Esophagus muscularis mucosa (tissue), 4 donors: Measurements from ENCODE around the gene ADGRB3. TPM values are rescaled to one million over a fixed set of nuclear protein-coding genes. Genes with fewer than 3 reads are reported as not detected.

Experiments used
- DNase-seq: peaks from one replicate; pipeline ENCODE4 v3.0.0-alpha.2; 2017; ENCODE audit errors: extremely low spot score
- H3K27ac ChIP-seq, 4 donors: fragments of 200-600 bp; sonication (generic); replicated peaks in 1 of 4; 1 replicate in 3 of 4; 2 replicates in 1 of 4; pipeline ENCODE4 v1.5.1; 2016 to 2019; ENCODE audit warnings: mild to moderate bottlenecking in 1 of 4
- H3K27me3 ChIP-seq, 4 donors: fragments of 200-600 bp; sonication (generic); one replicate each; pipeline versions ENCODE4 v1.5.1 to v1.6.0; 2016 to 2019
- H3K36me3 ChIP-seq, 4 donors: fragments of 200-600 bp; sonication (generic); one replicate each; pipeline ENCODE4 v1.5.1; 2016 to 2019
- H3K4me1 ChIP-seq, 4 donors: fragments of 200-600 bp; sonication (generic); one replicate each; pipeline ENCODE4 v1.5.1; 2016 to 2019
- H3K4me3 ChIP-seq, 4 donors: fragments of 200-600 bp; sonication (generic); 1 replicate in 2 of 4; 2 replicates in 2 of 4; pipeline ENCODE4 v1.5.1; 2016 to 2019; ENCODE audit warnings: mild to moderate bottlenecking in 4 of 4, moderate library complexity in 1 of 4
- H3K9me3 ChIP-seq, 4 donors: fragments of 200-600 bp; sonication (generic); 1 replicate in 3 of 4; 2 replicates in 1 of 4; pipeline ENCODE4 v1.5.1; 2016 to 2019
- CTCF ChIP-seq, 3 experiments: fragments of 200-600 bp in 2 of 3; fragments of 450-650 bp in 1 of 3; sonication (generic) in 2 of 3; IDR thresholded peaks; one replicate each; pipeline ENCODE4 v1.5.1; 2017 to 2019; ENCODE audit warnings: antibody characterized with exemption in 3 of 3, mild to moderate bottlenecking in 2 of 3, moderate library complexity in 1 of 3
- EP300 ChIP-seq: sonication (generic); formaldehyde crosslinking; IDR thresholded peaks from one replicate; pipeline ENCODE4 v1.6.1; 2017; ENCODE audit warnings: antibody characterized with exemption
- POLR2A ChIP-seq: fragments of 450-650 bp; IDR thresholded peaks from one replicate; pipeline ENCODE4 v1.6.1; 2017; ENCODE audit warnings: antibody characterized with exemption, moderate library complexity, mild to moderate bottlenecking, low read depth
- POLR2AphosphoS5 ChIP-seq, 2 donors: sonication (generic); formaldehyde crosslinking; IDR thresholded peaks; one replicate each; pipeline ENCODE4 v1.6.1; 2017; ENCODE audit warnings: antibody characterized with exemption in 2 of 2
- WGBS: methylation state at CpG from one replicate; pipeline ENCODE4 v1.1.5; 2018; 5-methylcytosine and 5-hydroxymethylcytosine counted together
- intact Hi-C: fragments of 100-400 bp; cut with DNase I; formaldehyde crosslinking; loops from one replicate; pipeline ENCODE4 v1.15.1; 2023
- total RNA-seq, 4 donors: library from RNA; depleted of rRNA; stranded (reverse); fragments of >200 nt; gene quantifications; one replicate each; pipeline versions ENCODE4 v1.1.0 to v1.2.1, GENCODE V29; 2016

ADGRB3 gene
- total RNA-seq, 4 donors from 2014 or later = 4.9 to 6.3 (median 5.8) TPM

DNA sequence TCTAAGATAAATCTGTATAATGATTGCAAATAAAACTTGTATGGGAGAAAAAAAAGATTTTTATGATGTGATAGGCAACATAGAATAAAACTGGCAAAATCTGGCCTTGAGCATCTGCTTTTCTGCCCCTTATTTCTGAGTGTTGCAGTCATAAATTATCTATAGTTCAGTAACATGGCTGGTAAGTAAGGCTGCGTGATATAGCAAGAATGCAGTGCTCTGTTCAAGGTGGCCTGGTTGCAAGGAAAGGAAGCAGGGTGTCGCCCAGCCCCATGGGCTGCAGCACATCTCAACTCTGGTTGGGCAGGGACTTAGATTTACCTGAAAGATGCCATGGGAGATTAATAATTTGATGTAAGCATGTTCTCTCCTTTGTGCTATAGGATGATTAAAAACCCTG lies 582.3 kb downstream of the ADGRB3 start:
- H3K4me1 ChIP-seq = no peaks in the 10 kb centered on the region
- H3K27ac ChIP-seq = no peak overlapping the region
- WGBS = 85% methylated on average over 2 of the region's 2 CpGs
- H3K9me3 ChIP-seq = no peaks in the 10 kb centered on the region
- DNase-seq = no peak
- TF ChIP-seq POLR2A = no peak
- TF ChIP-seq POLR2AphosphoS5 (IDR thresholded peaks at IDR 0.05) = no peak
- TF ChIP-seq CTCF (IDR thresholded peaks at IDR 0.05) = no peak
- no peak for TF ChIP-seq EP300
- H3K4me3 ChIP-seq = no peak overlapping the region
- no peaks in the 10 kb centered on the region for H3K36me3 ChIP-seq
- intact Hi-C loops = no loop called here
- no peaks in the 10 kb centered on the region for H3K27me3 ChIP-seq

- H3K4me3 ChIP-seq = no peak overlapping the region
- H3K27me3 ChIP-seq = no peaks in the 10 kb centered on the region
- 83% methylated on average over 3 of the region's 3 CpGs for WGBS
- no peaks in the 10 kb centered on the region for H3K4me1 ChIP-seq
- H3K27ac ChIP-seq = no peak overlapping the region
- H3K9me3 ChIP-seq = no peaks in the 10 kb centered on the region
- DNase-seq = no peak
- intact Hi-C loops = no loop called here
- TF ChIP-seq POLR2A (no peak), POLR2AphosphoS5 (IDR thresholded peaks at IDR 0.05) (no peak), EP300 (no peak), CTCF (IDR thresholded peaks at IDR 0.05) (no peak)
- no peaks in the 10 kb centered on the region for H3K36me3 ChIP-seq
These were observed 585.3 kb downstream of the ADGRB3 start for GRCh38 chr6:69220375-69220774.

DNA sequence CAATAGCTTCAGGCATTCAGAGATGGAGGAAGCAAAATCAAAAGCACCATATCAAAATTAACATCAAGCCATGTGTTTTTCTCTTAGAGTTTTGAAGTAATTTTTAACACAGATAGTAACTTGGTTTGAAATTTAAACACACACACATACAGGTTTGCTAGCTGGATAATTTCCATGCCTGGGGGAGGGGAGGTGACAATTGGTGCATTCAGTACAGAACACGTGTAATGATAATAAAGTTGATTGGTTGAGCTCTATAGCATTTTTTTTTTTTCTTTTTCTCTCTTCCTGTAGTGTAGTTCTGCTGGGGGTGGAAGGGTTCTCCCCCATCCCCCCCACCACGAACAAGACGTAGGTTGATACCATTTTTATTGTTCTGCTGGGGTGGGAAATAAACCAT lies 596.9 kb downstream of the ADGRB3 start:
- Histone ChIP-seq H3K36me3 (no peaks in the 10 kb centered on the region), H3K27ac (no peak overlapping the region), H3K4me1 (peaks cover 0 to 3% (median 0%) of the 10 kb centered on the region in 4 donors), H3K27me3 (no peaks in the 10 kb centered on the region), H3K4me3 (no peak overlapping the region), H3K9me3 (no peaks in the 10 kb centered on the region)
- 61% methylated on average over 3 of the region's 3 CpGs for WGBS
- TF ChIP-seq POLR2AphosphoS5 (IDR thresholded peaks at IDR 0.05) (no peak), CTCF (IDR thresholded peaks at IDR 0.05) (no peak), POLR2A (no peak), EP300 (no peak)
- no peak for DNase-seq
- intact Hi-C loops = no loop called here

GRCh38 chr6:69232496-69232895 lies 597.4 kb downstream of the ADGRB3 start:
- intact Hi-C loops = no loop called here
- no peaks in the 10 kb centered on the region for H3K27me3 ChIP-seq
- H3K27ac ChIP-seq = no peak overlapping the region
- H3K36me3 ChIP-seq = no peaks in the 10 kb centered on the region
- H3K9me3 ChIP-seq = no peaks in the 10 kb centered on the region
- no peak for TF ChIP-seq CTCF (IDR thresholded peaks at IDR 0.05)
- TF ChIP-seq POLR2AphosphoS5 (IDR thresholded peaks at IDR 0.05) = no peak
- no peak for TF ChIP-seq EP300
- no peak for TF ChIP-seq POLR2A
- WGBS = 18% methylated on average over 8 of the region's 8 CpGs
- no peak for DNase-seq
- no peak overlapping the region for H3K4me3 ChIP-seq
- H3K4me1 ChIP-seq = peaks cover 0 to 3% (median 0%) of the 10 kb centered on the region in 4 donors

DNA sequence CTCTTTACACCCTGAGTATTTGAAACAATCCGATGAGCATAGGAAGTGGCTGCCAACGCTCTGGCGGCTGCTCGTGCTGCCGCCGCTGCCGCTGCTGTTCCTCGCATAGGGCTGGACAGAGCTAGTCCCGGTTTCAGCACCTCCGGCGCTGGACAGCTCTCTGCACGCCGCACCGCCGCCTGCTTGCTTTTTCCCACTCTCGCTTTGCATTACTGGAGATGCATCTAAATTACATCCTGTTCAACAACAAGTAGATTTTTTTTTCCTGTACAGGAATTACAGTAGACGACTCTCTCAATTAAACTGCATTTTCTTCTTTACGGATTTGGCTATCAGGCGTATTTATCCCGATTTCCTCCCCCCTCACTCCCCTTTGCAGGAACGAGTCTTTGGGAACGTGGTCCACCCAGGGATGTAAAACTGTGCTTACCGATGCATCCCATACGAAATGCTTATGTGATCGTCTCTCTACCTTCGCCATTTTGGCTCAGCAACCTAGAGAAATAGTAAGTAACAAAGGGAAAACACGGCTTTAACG lies 597.9 kb downstream of the ADGRB3 start:
- Histone ChIP-seq H3K27me3 (no peaks in the 10 kb centered on the region), H3K27ac (no peak overlapping the region), H3K4me3 (no peak overlapping the region), H3K4me1 (peaks cover 0 to 3% (median 0%) of the 10 kb centered on the region in 4 donors), H3K36me3 (no peaks in the 10 kb centered on the region), H3K9me3 (no peaks in the 10 kb centered on the region)
- intact Hi-C loops = no loop called here
- DNase-seq = no peak
- 6% methylated on average over 19 of the region's 28 CpGs for WGBS
- TF ChIP-seq EP300 (no peak), CTCF (IDR thresholded peaks at IDR 0.05) (no peak), POLR2AphosphoS5 (IDR thresholded peaks at IDR 0.05) (no peak), POLR2A (no peak)
